AG09309 (cell line): ENCODE measurements around the gene TGDS.
"Not testable (repeated sequence)": the region's sequence is repeated elsewhere in the genome, so short reads cannot be mapped to it uniquely, and the experiment has no call there.

Source experiments
- DNase-seq: peaks from one replicate; pipeline ENCODE4 v3.0.0-alpha.2; 2010; ENCODE audit warnings: low read depth
- H3K4me3 ChIP-seq: 2 replicates; pipeline ENCODE4 v1.5.1; 2011; ENCODE audit warnings: mild to moderate bottlenecking, low read depth, low read length, moderate library complexity; ENCODE audit not compliant: control insufficient read depth
- CTCF ChIP-seq: IDR thresholded peaks from 2 replicates; pipeline ENCODE4 v1.5.1; 2011; ENCODE audit warnings: mild to moderate bottlenecking, low read depth, low read length, inconsistent platforms; ENCODE audit not compliant: insufficient read depth, control insufficient read depth; ENCODE audit errors: missing control alignments

Gene TGDS

GRCh38 chr13:94537740-94538630 lies 58.0 kb downstream of the TGDS start:
- no peak for TF ChIP-seq CTCF
- DNase-seq, result no peak
- no peak overlapping the region for H3K4me3 ChIP-seq

GRCh38 chr13:94535775-94536174 lies 60.2 kb downstream of the TGDS start:
- no peak for DNase-seq
- no peak overlapping the region for H3K4me3 ChIP-seq
- TF ChIP-seq CTCF, result no peak

- no peak overlapping the region for H3K4me3 ChIP-seq
- no peak for TF ChIP-seq CTCF
- no peak for DNase-seq
These were observed 60.7 kb downstream of the TGDS start for GRCh38 chr13:94535231-94535630.

- no peak for TF ChIP-seq CTCF
- DNase-seq, result no peak
- no peak overlapping the region for H3K4me3 ChIP-seq
These were observed 61.8 kb downstream of the TGDS start for GRCh38 chr13:94534166-94534565.

- DNase-seq, H3K4me3 ChIP-seq: not testable (repeated sequence)
These were observed 63.7 kb downstream of the TGDS start for GRCh38 chr13:94532278-94532677.

- not testable (repeated sequence) for DNase-seq, H3K4me3 ChIP-seq
These were observed 69.0 kb downstream of the TGDS start for GRCh38 chr13:94526956-94527355.

GRCh38 chr13:94525781-94526180 lies 70.2 kb downstream of the TGDS start:
- H3K4me3 ChIP-seq, result no peak overlapping the region
- TF ChIP-seq CTCF, result no peak
- DNase-seq, result no peak

- no peak overlapping the region for H3K4me3 ChIP-seq
- TF ChIP-seq CTCF, result no peak
- no peak for DNase-seq
These were observed 71.5 kb downstream of the TGDS start for GRCh38 chr13:94524407-94524806.
